CD4-positive, alpha-beta T cell treated with Interleukin-1 beta for 1 hour (primary cell): Measurements from ENCODE around the gene C2CD2L.
A peak's percentile ranks its signal among the peaks of the same experiment; 100 is the strongest.
"Not testable (repeated sequence)": the region's sequence is repeated elsewhere in the genome, so short reads cannot be mapped to it uniquely, and the experiment has no call there.

Experiments used
- DNase-seq, 2 donors: peaks; one replicate each; pipeline ENCODE4 v3.0.0-alpha.2; 2020 to 2022

C2CD2L gene

GRCh38 chr11:119116235-119116594 is 9.1 kb downstream of the C2CD2L start:
- no peak for DNase-seq

- DNase-seq, result no peak
These were observed 9.5 kb downstream of the C2CD2L start for GRCh38 chr11:119116601-119117000.

GRCh38 chr11:119117004-119117706 is 10.0 kb downstream of the C2CD2L start:
- DNase-seq, result no peak

GRCh38 chr11:119118227-119118626 is 11.1 kb downstream of the C2CD2L start:
- DNase-seq, result no peak

- no peak for DNase-seq
These were observed 11.8 kb downstream of the C2CD2L start for GRCh38 chr11:119118946-119119345.

- DNase-seq, result no peak
These were observed 13.5 kb downstream of the C2CD2L start for GRCh38 chr11:119120639-119121007.

GRCh38 chr11:119121008-119121810 is 14.1 kb downstream of the C2CD2L start, which contains the start of gene HINFP:
Gene HINFP, plus strand, starts transcription at chr11:119121580. Its CDS starts 5,365 bp downstream, at chr11:119126945.
- peak; percentile 99 to 100 for DNase-seq

- DNase-seq, result no peak
These were observed 14.6 kb downstream of the C2CD2L start for GRCh38 chr11:119121811-119122124.

GRCh38 chr11:119125821-119126220 is 18.7 kb downstream of the C2CD2L start:
- no peak for DNase-seq

GRCh38 chr11:119126675-119127268 is 19.6 kb downstream of the C2CD2L start:
- no peak for DNase-seq

GRCh38 chr11:119130662-119131061 is 23.5 kb downstream of the C2CD2L start:
- no peak for DNase-seq

- peak in 1 of 2 donors; percentile 37 for DNase-seq
These were observed 27.3 kb downstream of the C2CD2L start for GRCh38 chr11:119134389-119134978.

GRCh38 chr11:119139276-119139675 is 32.1 kb downstream of the C2CD2L start:
- DNase-seq, result not testable (repeated sequence)

GRCh38 chr11:119144825-119145486 is 37.8 kb downstream of the C2CD2L start:
- DNase-seq, result peak; percentile 27 to 39

GRCh38 chr11:119145551-119145950 is 38.4 kb downstream of the C2CD2L start:
- DNase-seq, result no peak

GRCh38 chr11:119147604-119148333 is 40.6 kb downstream of the C2CD2L start:
- no peak for DNase-seq

- DNase-seq, result no peak
These were observed 41.5 kb downstream of the C2CD2L start for GRCh38 chr11:119148720-119149017.

GRCh38 chr11:119149018-119149785 is 42.1 kb downstream of the C2CD2L start, which contains the start of gene ABCG4:
Gene ABCG4, plus strand, starts transcription at chr11:119149052. Its CDS starts 914 bp downstream, at chr11:119149966.
- DNase-seq, result peak in 1 of 2 donors; percentile 18

- no peak for DNase-seq
These were observed 42.7 kb downstream of the C2CD2L start for GRCh38 chr11:119149786-119150275.

- no peak for DNase-seq
These were observed 44.9 kb downstream of the C2CD2L start for GRCh38 chr11:119152043-119152442.

- no peak for DNase-seq
These were observed 45.5 kb downstream of the C2CD2L start for GRCh38 chr11:119152604-119153003.
